ENCODE measurements around the gene TFDP3.

Gene TFDP3

GRCh38 chrX:133185938-133186337, 32.2 kb downstream of the TFDP3 start:
- DNase-seq (ENCODE audit: low read depth), result no peak

GRCh38 chrX:133185119-133185518, 33.0 kb downstream of the TFDP3 start:
- DNase-seq (ENCODE audit: low read depth), result no peak

- DNase-seq (ENCODE audit: low read depth), result no peak
Observed at GRCh38 chrX:133183806-133184205, 34.3 kb downstream of the TFDP3 start.

GRCh38 chrX:133179500-133179899, 38.7 kb downstream of the TFDP3 start:
- no peak for DNase-seq (ENCODE audit: low read depth)

GRCh38 chrX:133177202-133177601, 41.0 kb downstream of the TFDP3 start:
- DNase-seq (ENCODE audit: low read depth), result no peak

GRCh38 chrX:133175605-133176004, 42.5 kb downstream of the TFDP3 start:
- DNase-seq (ENCODE audit: low read depth), result no peak

GRCh38 chrX:133175162-133175561, 43.0 kb downstream of the TFDP3 start:
- no peak for DNase-seq (ENCODE audit: low read depth)

GRCh38 chrX:133171962-133172708, 46.0 kb downstream of the TFDP3 start:
- peak; percentile 3 for DNase-seq (ENCODE audit: low read depth)
